ENCODE data around the gene GADD45B.
"Not testable (repeated sequence)": the region's sequence is repeated elsewhere in the genome, so short reads cannot be mapped to it uniquely, and the experiment has no call there.

GADD45B gene

GRCh38 chr19:2488405-2488941 lies 12.5 kb downstream of the GADD45B start:
- no peak for DNase-seq (ENCODE audit: low spot score)

- no peak for DNase-seq (ENCODE audit: low spot score)
Measured at GRCh38 chr19:2488942-2489731, 13.2 kb downstream of the GADD45B start.

DNA sequence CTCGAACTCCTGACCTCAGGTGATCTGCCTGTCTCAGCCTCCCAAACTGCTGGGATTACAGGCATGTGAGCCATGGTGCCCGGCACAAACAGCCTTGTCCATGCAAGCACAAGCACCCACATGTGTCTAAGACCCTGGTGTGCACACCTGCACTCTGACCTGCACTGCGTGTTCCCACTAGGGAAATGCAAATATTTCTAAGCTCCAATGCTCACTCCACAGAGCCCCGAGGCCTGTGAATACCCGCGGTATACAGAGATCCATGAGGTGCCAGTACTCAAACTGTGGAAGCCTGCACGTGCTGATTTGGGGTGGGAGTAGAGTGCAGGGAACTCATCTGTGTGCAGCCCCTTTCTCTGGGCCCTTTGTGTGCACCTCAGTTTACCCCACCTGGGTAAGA lies 14.7 kb downstream of the GADD45B start:
- DNase-seq (ENCODE audit: low spot score): no peak

DNA sequence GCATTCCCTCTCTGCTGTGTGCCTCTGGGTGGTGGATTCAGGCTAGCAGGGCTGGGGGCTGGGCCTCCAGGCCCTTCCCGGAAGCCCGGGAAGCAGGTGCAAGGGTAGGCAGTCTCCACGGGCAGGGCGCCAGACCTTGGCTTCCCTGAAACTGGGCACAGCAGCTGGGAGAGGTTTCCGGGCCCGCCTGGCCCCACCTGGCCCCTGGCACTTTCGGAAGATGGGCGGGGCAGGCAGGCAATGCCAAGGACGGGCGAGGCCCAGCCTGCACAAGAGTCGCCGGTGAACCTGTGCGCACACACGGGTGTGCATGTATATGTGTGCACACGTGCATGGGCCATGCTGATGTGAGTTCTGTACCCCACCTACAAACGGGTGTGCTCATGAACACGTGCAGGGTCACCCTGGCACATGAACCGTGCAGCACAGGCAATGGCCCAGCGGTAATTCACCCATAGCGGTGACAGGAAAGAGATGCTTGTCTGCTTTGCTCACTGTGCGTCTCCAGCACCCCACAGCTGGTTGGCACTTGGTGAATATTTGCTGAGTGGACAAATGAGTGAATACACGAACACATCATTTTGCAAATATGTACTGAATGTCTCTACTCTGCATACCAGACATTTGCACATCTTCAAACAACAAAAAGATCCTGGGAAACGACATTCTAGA lies 15.3 kb downstream of the GADD45B start:
- no peak for DNase-seq (ENCODE audit: low spot score)

GRCh38 chr19:2492870-2493269 lies 16.9 kb downstream of the GADD45B start:
- no peak for DNase-seq (ENCODE audit: low spot score)

GRCh38 chr19:2493448-2493847 lies 17.5 kb downstream of the GADD45B start:
- DNase-seq (ENCODE audit: low spot score): not testable (repeated sequence)

DNA sequence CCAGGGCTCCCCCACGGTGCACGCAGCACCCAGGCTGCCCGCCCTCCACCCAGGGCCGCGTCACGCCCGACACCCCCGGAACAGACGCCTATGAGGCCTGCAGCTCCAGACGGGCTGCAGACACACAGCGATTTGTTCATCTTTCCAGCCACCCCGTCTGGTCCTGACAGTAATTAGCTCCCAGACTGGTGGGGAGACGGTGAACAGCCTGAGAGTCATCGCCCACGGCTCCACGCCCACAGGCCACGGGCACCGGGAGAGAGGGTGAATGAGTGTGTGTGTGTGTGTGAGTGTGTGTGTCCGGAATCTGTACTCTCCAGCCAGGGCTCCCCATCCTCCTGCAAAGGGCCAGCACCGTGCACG lies 18.1 kb downstream of the GADD45B start:
- DNase-seq (ENCODE audit: low spot score): no peak

DNA sequence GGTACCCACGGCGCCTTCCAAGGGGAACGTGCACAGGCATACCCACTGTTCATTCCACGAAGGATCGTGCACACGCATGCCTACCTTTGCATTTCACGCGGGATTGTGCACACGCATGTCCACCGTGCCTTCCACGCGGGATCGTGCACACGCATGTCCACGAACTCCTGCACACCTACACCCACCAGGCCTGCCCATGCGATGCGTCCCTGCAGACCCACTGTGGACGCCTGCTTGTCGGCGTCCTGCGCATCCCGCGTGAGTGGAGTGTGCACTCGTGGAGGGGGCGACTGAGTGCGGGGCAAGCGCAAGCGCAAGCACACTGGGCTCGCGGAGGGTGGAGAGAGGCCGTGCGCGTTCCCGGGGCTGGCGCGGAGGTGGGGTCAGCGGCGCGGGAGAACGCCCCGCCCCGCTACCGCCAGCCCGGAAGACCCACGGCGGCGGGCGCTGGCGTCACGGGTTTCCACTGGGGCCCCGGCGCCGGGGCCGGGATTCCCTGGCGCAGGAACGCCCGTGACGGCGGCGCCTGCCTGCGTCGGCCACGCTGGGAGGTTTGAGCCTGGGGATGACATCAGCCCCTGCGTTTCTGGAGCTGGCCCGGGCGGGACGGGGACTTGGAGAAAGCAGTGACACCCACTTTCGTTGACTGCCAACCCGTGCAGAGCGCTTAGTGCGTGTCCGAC lies 18.7 kb downstream of the GADD45B start:
- peak; percentile 49 for DNase-seq (ENCODE audit: low spot score)

DNA sequence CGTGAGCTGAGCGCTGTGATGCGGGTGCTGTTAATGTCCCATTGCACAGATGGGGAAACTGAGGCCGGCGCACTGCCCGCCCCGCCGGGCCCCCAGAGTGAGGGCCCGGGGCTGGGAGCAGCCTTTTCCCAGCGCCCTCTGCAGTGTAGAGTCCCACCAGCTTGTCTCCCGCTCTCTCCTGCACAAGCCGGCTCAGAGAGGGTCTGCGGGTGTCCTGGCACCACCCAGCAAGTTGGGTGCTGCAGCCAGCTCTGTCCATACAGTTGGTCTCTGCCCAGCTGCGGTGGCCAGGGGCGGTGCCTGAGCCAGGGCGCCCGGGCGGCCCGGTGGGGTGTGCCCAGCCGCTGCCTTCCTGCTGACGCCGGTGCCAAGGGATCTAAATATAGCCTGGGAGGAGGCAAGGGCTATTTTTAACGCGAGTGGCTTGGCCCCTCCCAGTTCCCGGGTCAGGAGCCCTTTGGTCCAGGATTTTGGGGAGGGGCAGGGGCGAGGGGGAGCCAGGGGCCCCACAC lies 19.3 kb downstream of the GADD45B start:
- no peak for DNase-seq (ENCODE audit: low spot score)

- DNase-seq (ENCODE audit: low spot score): no peak
Measured at GRCh38 chr19:2495651-2496316, 19.9 kb downstream of the GADD45B start.

DNA sequence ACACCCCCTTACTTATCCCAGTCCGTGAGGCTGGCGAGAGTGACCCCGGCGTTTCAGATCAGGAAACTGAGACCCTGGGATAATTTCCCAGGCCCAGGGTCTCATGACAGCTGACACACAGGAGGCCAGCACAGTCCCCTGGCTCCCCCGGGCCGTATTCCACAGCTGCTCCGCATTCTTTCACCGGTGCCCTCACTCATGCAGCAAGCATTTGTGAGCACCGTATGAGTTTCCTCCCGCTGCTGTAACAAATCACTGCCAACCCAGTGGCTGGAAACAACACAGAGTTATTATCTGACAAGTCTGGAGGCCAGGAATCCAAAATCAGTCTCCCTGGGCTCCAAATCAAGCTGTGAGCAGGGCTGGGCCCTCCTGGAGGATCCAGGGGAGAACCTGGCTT lies 21.3 kb downstream of the GADD45B start:
- no peak for DNase-seq (ENCODE audit: low spot score)

GRCh38 chr19:2500156-2500555 lies 24.2 kb downstream of the GADD45B start:
- no peak for DNase-seq (ENCODE audit: low spot score)

- no peak for DNase-seq (ENCODE audit: low spot score)
Measured at GRCh38 chr19:2500841-2501261, 24.9 kb downstream of the GADD45B start.

- DNase-seq (ENCODE audit: low spot score): no peak
Measured at GRCh38 chr19:2503521-2504109, 27.7 kb downstream of the GADD45B start.

DNA sequence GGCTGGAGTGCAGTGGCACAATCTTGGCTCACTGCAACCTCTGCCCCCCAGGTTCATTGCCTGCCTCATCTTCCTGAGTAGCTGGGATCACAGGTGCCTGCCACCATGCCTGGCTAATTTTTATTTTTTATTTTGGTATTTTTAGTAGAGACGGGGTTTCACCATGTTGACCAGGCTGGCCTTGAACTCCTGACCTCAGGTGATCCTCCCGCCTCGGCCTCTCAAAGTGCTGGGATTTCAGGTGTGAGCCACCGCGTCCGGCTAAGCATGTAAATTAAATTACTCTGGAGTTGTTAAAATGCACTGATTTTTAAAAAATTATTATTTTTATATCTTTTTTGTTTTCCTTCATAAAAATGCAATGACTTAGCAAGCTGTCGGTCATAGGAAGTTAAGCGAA lies 30.7 kb downstream of the GADD45B start:
- not testable (repeated sequence) for DNase-seq (ENCODE audit: low spot score)

DNA sequence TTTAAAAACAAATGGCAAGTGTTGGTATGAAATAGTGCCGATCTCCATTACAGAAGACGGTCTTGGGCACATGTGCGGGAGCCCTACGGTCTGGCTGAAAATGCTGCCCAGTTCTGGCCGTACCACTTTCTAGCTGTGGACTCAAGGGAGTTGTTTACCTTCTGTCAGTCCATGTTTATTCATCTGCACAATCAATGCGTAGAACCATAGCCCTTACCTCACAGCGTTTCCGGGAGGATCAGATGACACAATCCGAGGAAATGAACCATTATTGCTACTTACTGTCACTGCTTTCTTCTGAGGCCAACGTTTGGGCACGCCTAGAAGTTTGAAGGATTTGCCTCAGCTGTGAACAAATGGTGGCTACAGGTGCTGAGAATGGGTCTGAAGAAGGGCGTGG lies 31.2 kb downstream of the GADD45B start:
- peak; percentile 18 for DNase-seq (ENCODE audit: low spot score)

GRCh38 chr19:2509096-2509495 lies 33.2 kb downstream of the GADD45B start:
- no peak for DNase-seq (ENCODE audit: low spot score)

GRCh38 chr19:2511570-2511969 lies 35.6 kb downstream of the GADD45B start:
- no peak for DNase-seq (ENCODE audit: low spot score)

DNA sequence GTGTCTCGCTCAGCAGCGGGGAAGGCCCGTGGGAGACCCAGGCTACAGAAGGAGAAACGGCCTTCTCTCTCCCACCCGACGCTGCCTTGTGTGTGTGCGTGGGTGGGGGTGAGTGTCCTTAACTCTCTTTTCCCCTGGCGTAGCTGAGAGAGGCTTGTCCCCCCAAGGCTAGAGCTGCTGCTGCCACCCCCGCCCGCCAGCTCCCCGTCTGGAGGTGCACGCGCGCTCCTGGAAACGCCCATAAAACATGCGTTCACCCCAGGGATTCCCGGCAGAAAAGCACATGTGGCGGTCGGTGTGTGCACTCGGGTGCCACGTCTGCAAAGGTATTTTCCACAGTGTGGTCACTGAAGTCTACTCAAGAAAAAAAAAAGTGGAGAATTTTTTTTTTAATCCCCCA lies 36.1 kb downstream of the GADD45B start:
- DNase-seq (ENCODE audit: low spot score): no peak

DNA sequence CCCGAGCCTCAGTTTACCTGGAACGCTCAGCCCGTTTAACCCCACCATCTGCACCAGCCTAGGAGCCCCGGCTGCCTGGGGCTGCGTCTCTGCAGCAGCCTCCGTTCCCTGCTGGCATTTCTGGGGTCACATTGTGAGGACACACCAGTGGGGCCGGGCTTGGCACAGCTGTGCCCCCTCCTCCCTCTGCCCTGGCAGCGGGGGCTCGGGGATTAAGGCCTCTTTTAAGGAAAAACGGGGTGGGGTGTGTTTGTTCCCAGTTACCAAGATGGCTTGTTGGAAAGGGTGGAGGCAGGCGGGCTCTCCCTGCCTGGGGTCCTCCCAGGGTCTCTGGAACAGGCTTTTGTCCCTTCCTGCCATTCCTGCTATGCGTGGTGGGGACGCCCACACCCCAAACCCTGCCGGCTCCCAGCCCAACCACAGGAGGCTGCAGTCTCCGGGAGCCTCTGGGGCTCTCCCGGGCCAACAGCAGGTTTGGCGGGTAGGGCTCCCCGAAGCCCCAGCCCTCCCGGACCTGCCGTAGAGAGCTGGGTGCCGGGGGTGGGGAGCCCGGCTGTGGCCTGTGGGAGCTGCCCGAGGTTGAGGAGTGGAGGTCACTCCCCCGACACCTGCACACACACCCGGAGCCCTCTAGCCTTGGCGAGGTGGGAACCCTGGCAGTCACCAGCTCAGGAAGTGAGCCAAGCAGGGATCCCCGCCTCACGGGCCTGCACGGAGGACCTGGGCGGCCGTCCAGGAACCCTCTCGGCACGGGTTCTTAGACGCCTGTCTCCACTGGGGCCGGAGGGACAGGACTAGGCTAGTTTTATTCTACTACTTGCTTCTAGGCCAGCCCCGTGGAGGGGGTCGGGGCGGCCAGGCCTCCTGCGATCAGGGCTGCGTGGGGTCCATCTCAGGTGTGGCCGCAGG lies 36.9 kb downstream of the GADD45B start:
- DNase-seq (ENCODE audit: low spot score): no peak

Data from pons (tissue), 1 donor.